22Rv1 (cell line): ENCODE data around the gene BSPRY.

Source experiments
- H3K27ac ChIP-seq: fragments of 450-650 bp; 2 replicates; pipeline ENCODE4 v1.5.1; 2017
- CTCF ChIP-seq: fragments of 450-650 bp; IDR thresholded peaks from 2 replicates; pipeline ENCODE4 v1.5.1; 2017; ENCODE audit warnings: mild to moderate bottlenecking
- ZFX ChIP-seq: fragments of 450-650 bp; IDR thresholded peaks from 2 replicates; pipeline ENCODE4 v1.6.1; 2017; ENCODE audit warnings: antibody characterized with exemption, borderline replicate concordance

Gene BSPRY

GRCh38 chr9:113388833-113389232 is 39.5 kb downstream of the BSPRY start:
- no peak for TF ChIP-seq ZFX
- TF ChIP-seq CTCF: no peak

GRCh38 chr9:113389451-113389850 is 40.1 kb downstream of the BSPRY start:
- H3K27ac ChIP-seq: no peak overlapping the region
- TF ChIP-seq ZFX: no peak
- no peak for TF ChIP-seq CTCF

More at GRCh38 chr9:113388833-113389232, 39.5 kb downstream of the BSPRY start:
- no peak overlapping the region for H3K27ac ChIP-seq

- no peak overlapping the region for H3K27ac ChIP-seq
- TF ChIP-seq ZFX (no peak), CTCF (no peak)
Observed at GRCh38 chr9:113390192-113390960, 41.0 kb downstream of the BSPRY start.

- TF ChIP-seq CTCF: no peak
- H3K27ac ChIP-seq: no peak overlapping the region
Observed at GRCh38 chr9:113391917-113392316, 42.6 kb downstream of the BSPRY start.

GRCh38 chr9:113393281-113393680 is 43.9 kb downstream of the BSPRY start:
- TF ChIP-seq ZFX (no peak), CTCF (no peak)
- H3K27ac ChIP-seq: no peak overlapping the region

GRCh38 chr9:113395000-113395861 is 45.9 kb downstream of the BSPRY start:
- no peak for TF ChIP-seq ZFX
- TF ChIP-seq CTCF: no peak
- no peak overlapping the region for H3K27ac ChIP-seq

GRCh38 chr9:113397203-113397631 is 47.9 kb downstream of the BSPRY start:
- no peak overlapping the region for H3K27ac ChIP-seq
- TF ChIP-seq CTCF (no peak), ZFX (no peak)
